VCaP (cell line): Measurements from ENCODE around the gene ZNF839.

Source experiments
- H3K27ac ChIP-seq: fragments of 450-650 bp; 2 replicates; pipeline ENCODE4 v1.5.1; 2017
- CTCF ChIP-seq: fragments of 450-650 bp; conservative IDR thresholded peaks from 2 replicates; pipeline ENCODE4 v1.5.1; 2017; ENCODE audit warnings: mild to moderate bottlenecking, moderate library complexity

The ZNF839 gene

GRCh38 chr14:102359341-102359740 is 39.8 kb downstream of the ZNF839 start:
- H3K27ac ChIP-seq: no peak overlapping the region
- no peak for TF ChIP-seq CTCF

GRCh38 chr14:102360388-102360787 is 40.8 kb downstream of the ZNF839 start:
- TF ChIP-seq CTCF: no peak
- no peak overlapping the region for H3K27ac ChIP-seq

GRCh38 chr14:102362084-102362483 is 42.5 kb downstream of the ZNF839 start:
- no peak for TF ChIP-seq CTCF
- H3K27ac ChIP-seq: peak overlapping the region; percentile 87

- TF ChIP-seq CTCF: no peak
Observed at GRCh38 chr14:102362545-102363181, 43.1 kb downstream of the ZNF839 start, which contains the start of the genes CINP and TECPR2. TSS of gene CINP (minus strand) at chr14:102362890. CDS start at chr14:102362851, 39 bp downstream. TSS of gene TECPR2 (plus strand) at chr14:102362941. CDS start at chr14:102376722, 13,781 bp downstream.

GRCh38 chr14:102363182-102363943 is 43.8 kb downstream of the ZNF839 start:
- peak overlapping the region; percentile 87 for H3K27ac ChIP-seq
- TF ChIP-seq CTCF: no peak

More at GRCh38 chr14:102362545-102363181, 43.1 kb downstream of the ZNF839 start, which contains the start of the genes CINP and TECPR2:
- H3K27ac ChIP-seq: peak within 1 kb of the TSS; percentile 87

GRCh38 chr14:102370305-102370809 is 50.8 kb downstream of the ZNF839 start:
- H3K27ac ChIP-seq: no peak overlapping the region
- no peak for TF ChIP-seq CTCF

- no peak for TF ChIP-seq CTCF
- H3K27ac ChIP-seq: no peak overlapping the region
Observed at GRCh38 chr14:102371361-102371760, 51.8 kb downstream of the ZNF839 start.
